K562 (cell line): Measurements from ENCODE around the gene ZGLP1.
A peak's percentile ranks its signal among the peaks of the same experiment; 100 is the strongest.

Experiments used
- CHD2 ChIP-seq: IDR thresholded peaks from 2 replicates; pipeline ENCODE4 v1.6.1; 2011; ENCODE audit warnings: low read depth, low read length
- EGR1 ChIP-seq: fragments of 450-650 bp; conservative IDR thresholded peaks from 2 replicates; pipeline ENCODE4 v1.6.1; 2017; ENCODE audit warnings: mild to moderate bottlenecking
- FIP1L1 ChIP-seq: fragments of 200-400 bp; formaldehyde crosslinking; IDR thresholded peaks from 2 replicates; pipeline ENCODE4 v1.6.1; 2018; ENCODE audit warnings: mild to moderate bottlenecking, low read depth, low read length; ENCODE audit not compliant: poor library complexity, severe bottlenecking
- MAFK ChIP-seq: IDR thresholded peaks from 2 replicates; pipeline ENCODE4 v1.6.1; 2011; ENCODE audit warnings: low read length, improper control_type of control experiment
- NR2C2 ChIP-seq, 2 experiments: fragments of 200-800 bp in 1 of 2; sonication (Bioruptor generic) in 1 of 2; sonication (generic) in 1 of 2; formaldehyde crosslinking in 1 of 2; IDR thresholded peaks; 2 replicates each; pipeline versions ENCODE4 v1.6.1 to v1.8.0; 2016 to 2022; ENCODE audit warnings: mild to moderate bottlenecking in 1 of 2, missing compliant biosample characterization in 1 of 2, missing genetic modification characterization in 1 of 2, missing genetic modification reagents in 1 of 2
- ZNF143 ChIP-seq: sonication (generic); formaldehyde crosslinking; IDR thresholded peaks from 2 replicates; pipeline ENCODE4 v1.9.0; 2022; ENCODE audit warnings: mild to moderate bottlenecking, missing genetic modification reagents

DNA sequence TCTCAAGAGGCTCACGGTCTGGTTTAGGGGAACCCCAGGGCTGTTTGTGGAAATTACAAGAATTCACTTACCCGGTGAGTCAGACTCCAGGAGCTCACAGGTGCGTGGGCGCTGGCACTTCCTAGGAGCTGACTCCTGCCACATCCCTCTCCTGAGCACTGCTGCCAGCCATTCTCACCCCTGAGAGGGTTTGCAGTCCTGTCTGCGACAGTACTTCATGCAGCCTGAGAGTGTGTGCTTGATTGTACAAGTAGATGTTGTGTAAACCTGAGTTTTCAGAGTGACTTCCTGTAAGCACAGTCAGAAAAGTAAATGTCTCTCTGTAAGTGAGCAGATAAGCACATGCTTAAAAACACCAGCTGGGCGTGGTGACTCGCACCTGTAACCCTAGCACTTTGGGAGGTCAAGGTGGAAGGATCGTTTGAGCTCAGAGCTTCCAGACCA is 49.5 kb downstream of the ZGLP1 start:
- TF ChIP-seq NR2C2 (CRISPR knock-in tag; IDR thresholded peaks at IDR 0.05) (no peak), NR2C2 (tag; IDR thresholded peaks at IDR 0.05) (no peak), ZNF143 (CRISPR knock-in tag) (no peak), FIP1L1 (no peak), MAFK (no peak), EGR1 (peak; percentile 43; the same call in 1 of the 2 replicates), CHD2 (no peak)
